GM19193 (cell line): Measurements from ENCODE around the gene ELF4.

ENCODE experiments used
- POLR2A ChIP-seq: IDR thresholded peaks from 4 replicates; pipeline ENCODE4 v1.6.1; 2011; ENCODE audit not compliant: insufficient read depth, insufficient read length; ENCODE audit errors: extremely low read depth

ELF4 gene

GRCh38 chrX:130080791-130081367, 29.4 kb downstream of the ELF4 start:
- TF ChIP-seq POLR2A, result no peak

GRCh38 chrX:130079824-130080406, 30.4 kb downstream of the ELF4 start:
- no peak for TF ChIP-seq POLR2A

GRCh38 chrX:130075777-130076176, 34.5 kb downstream of the ELF4 start:
- TF ChIP-seq POLR2A, result no peak

- TF ChIP-seq POLR2A, result no peak
Observed at GRCh38 chrX:130072345-130072740, 38.0 kb downstream of the ELF4 start.

- TF ChIP-seq POLR2A, result no peak
Observed at GRCh38 chrX:130071611-130072344, 38.5 kb downstream of the ELF4 start.

GRCh38 chrX:130066975-130067615, 43.2 kb downstream of the ELF4 start:
- TF ChIP-seq POLR2A, result no peak

- TF ChIP-seq POLR2A, result no peak
Observed at GRCh38 chrX:130060122-130061069, 49.9 kb downstream of the ELF4 start.

- TF ChIP-seq POLR2A, result no peak
Observed at GRCh38 chrX:130058652-130059051, 51.6 kb downstream of the ELF4 start.

GRCh38 chrX:130057209-130057608, 53.1 kb downstream of the ELF4 start:
- no peak for TF ChIP-seq POLR2A

GRCh38 chrX:130055899-130056298, 54.4 kb downstream of the ELF4 start:
- no peak for TF ChIP-seq POLR2A

GRCh38 chrX:130055103-130055502, 55.2 kb downstream of the ELF4 start:
- TF ChIP-seq POLR2A, result no peak

GRCh38 chrX:130053236-130053635, 57.1 kb downstream of the ELF4 start:
- no peak for TF ChIP-seq POLR2A

GRCh38 chrX:130051176-130051845, 59.0 kb downstream of the ELF4 start:
- TF ChIP-seq POLR2A, result no peak

GRCh38 chrX:130049821-130050220, 60.5 kb downstream of the ELF4 start:
- TF ChIP-seq POLR2A, result no peak
